Putamen (tissue), 1 donor: ENCODE measurements around the gene COL19A1.
"Not testable (repeated sequence)": the region's sequence is repeated elsewhere in the genome, so short reads cannot be mapped to it uniquely, and the experiment has no call there.

Experiments used
- DNase-seq: peaks from one replicate; pipeline ENCODE4 v3.0.0-alpha.2; 2016; ENCODE audit warnings: low spot score

The COL19A1 gene

DNA sequence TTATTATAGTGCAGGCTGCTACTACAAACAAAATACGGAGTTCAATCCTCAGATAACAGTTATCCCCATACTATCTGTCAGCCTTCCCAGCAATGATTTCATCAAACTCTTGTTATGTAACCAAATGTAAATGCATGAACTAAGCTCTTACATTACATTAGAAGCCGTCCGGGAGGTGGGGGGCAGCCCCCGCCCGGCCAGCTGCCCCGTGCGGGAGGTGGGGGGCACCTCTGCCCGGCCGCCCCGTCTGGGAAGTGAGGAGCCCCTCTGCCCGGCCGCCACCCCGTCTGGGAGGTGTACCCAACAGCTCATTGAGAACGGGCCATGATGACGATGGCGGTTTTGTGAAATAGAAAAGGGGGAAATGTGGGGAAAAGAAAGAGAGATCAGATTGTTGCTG is 99.6 kb downstream of the COL19A1 start:
- DNase-seq = not testable (repeated sequence)

DNA sequence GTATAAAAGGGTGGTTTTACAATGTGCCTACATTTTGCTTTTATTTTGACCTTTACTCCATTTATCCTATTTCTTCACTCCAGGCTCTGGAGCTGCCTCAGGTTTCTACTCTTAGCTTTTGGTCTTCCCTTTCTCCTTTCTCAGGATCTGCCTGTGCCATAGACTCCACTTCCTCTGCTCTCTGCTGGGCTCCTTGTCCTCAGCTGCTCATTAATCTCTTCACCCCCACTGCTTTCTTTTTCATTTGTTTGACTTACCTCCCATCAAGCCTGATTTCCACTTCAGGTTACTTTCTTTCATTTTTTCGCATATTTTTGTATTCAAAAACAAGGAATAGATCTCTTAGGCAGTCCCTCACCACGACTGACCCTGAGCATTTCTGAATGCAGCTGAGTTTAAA is 106.8 kb downstream of the COL19A1 start:
- no peak for DNase-seq

DNA sequence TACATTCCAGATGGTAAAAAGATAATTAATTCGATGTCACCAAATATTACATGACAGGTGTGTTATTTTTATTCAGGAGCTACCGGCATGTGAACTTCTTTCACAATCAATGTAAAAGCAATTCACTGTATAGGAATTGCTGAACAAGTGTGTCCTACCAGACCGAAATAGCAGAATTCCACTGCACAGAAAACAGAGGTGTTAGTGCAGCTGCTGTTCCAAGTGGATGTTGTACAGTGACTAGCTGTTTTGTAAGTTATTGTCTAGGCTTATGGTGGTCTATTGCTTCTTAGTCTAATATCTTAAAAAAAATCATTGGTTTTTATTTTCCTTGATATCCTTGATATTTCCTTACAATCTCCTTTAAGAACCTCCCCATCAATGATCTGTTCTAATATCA is 107.4 kb downstream of the COL19A1 start:
- DNase-seq = no peak

DNA sequence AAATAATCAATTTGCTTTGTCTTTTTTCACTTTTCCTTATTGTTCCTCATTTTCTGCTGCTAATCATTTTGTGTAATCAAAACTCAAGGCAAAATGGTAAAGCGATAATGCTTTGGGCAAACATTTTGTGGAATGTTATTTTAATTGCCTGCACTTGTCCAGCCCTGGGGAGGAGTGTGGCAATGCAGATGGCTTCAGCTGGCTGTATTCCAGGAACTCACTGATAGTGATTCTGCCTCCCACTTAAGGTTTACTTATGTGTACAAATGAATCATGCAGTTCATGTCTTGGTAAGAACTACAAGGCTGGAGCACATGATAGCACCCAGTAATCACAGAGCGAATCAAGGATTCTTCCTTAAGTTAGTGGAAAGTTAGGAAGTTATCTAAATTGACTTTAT is 107.8 kb downstream of the COL19A1 start:
- DNase-seq = no peak

DNA sequence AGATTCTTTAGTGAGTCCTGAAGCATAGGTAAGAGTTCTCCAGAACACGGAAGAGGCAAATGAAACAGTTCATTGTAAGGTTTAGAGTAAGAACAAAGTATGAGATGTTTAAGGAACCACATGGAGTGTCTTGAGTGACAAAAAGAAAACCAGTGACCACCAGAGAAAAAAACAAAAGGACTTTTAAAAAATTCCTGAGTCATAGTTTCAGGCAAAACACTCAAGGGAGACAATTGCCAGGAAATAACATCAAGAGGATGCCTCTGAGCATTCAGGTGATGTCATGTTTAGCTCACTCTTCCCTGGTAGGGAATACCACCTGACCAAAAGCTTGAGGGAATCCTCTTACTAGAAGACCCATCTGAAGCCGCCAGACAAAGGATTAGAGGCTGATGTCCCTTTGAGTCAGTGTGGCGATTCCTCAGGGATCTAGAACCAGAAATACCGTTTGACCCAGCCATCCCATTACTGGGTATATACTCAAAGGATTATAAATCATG is 110.3 kb downstream of the COL19A1 start:
- DNase-seq = no peak

DNA sequence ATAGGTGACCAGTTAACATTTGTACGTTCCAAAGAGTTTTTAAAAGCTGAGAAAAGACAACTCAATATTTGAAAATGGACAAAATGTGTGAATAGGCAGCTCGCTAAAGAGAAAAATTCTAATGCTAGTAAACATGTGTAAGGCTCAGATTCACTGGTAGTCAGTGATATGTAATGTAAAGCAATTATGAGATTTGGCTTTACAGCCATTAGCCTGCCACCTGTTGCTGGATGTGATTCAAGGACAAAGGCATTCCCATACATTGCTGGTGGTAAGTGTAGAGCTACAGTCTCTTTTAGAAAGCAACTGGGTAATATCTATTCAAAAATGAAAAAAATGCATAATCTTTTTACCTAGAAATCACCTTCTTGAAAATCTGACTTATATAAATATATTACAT is 114.3 kb downstream of the COL19A1 start:
- no peak for DNase-seq

DNA sequence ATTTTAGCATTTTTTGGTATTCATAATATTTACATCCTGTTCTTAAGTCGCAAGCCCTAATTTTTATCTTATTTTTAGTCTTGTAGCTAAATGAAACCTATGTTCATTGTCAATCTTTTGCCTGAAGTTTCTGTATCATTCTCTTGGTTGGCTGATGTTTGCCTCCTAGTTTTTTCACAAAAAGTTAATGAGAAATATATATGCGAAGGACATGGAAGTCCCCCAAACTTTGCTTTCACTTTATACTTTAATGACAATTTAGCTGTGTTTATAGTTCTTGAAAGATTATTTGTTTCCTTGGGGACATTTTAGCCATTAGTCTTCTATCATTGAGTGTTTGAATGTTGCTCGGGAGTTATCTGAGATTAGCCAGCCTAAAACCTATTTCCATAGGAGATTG is 118.2 kb downstream of the COL19A1 start:
- no peak for DNase-seq

DNA sequence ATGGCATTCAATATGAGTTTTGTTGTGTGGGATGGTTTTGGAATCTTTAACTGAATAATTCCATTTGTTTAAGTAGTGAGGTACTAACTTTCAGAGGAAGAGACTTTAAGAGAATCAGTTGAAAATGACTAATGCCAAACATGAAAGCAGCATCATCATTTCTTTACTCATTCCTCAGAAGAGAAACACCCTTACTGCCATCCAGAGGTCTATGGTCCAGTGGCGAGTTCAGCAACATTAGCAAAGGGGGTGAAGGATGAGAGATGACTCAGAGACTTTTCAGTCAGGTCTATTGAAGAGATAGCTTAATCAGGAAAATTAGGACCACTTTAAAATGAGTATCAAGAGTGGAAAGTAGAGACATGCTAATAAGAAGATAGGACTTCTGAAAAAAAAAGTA is 118.8 kb downstream of the COL19A1 start:
- no peak for DNase-seq

DNA sequence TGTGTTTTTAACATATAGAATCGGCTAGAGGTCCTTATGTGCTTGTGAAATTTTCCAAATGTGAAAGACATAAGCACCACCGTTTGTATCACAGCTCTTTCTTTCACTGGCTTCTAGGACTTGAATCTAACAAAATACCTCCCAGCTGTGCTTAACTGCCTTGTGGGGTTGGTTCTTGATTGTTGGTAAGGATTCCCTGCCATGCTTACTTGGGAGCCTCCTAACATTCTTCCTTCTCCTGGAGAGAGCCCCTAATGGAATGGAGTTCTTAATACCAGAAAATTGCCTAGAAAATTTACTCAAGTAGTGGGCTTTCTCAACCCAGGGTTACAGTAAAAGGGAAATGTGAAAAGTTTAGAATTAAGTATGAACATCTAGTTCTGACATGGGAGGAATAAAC is 121.2 kb downstream of the COL19A1 start:
- DNase-seq = no peak

DNA sequence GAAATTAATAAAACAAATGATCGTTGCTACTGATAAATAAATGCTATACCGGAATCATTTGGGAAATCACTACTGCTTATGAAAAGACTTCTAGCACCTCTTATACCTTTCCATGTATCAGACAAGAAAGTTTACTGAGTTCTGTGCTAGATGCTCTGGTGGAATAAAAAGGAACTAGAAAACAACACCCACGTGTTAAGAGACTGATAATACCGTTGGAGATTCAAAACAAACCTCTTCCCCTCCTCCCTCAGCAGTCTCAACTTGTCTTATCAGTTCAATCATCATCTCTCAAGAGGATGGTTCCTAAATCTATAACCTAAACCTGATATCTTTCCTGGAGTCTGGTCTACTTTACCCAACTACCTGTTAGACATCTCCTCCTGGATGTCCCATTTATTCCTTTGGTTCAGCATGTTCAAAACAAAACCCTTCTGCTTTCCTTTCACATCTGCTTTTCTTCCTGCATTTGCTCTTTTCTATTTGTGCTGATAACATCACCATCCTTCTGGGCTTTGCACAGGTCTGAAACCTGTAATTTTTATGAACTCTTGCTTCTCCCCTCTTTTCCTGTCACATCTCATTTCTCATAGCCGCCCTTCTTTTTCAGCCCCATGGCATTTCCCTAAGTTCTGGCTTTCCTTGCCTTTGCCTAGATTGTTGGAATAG is 122.2 kb downstream of the COL19A1 start:
- no peak for DNase-seq

DNA sequence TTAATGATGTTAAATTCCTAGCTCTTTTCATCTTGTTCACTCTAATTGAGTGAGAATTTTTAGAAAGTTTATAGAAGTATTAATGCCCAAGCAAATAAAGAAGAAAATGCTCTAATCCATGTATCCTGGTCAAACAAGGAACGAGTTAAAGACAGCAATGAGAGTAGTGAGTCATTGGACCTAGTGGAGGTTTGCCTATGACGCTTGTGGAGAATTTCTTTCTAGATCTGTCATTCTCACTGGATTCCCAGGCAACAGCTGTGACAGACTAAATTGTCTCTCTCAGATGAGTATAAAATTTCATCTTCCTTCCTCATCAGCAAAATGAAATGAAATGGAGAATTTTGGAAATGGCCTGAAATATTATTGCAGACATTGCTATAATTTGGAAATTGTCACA is 127.9 kb downstream of the COL19A1 start:
- DNase-seq = peak; percentile 20

DNA sequence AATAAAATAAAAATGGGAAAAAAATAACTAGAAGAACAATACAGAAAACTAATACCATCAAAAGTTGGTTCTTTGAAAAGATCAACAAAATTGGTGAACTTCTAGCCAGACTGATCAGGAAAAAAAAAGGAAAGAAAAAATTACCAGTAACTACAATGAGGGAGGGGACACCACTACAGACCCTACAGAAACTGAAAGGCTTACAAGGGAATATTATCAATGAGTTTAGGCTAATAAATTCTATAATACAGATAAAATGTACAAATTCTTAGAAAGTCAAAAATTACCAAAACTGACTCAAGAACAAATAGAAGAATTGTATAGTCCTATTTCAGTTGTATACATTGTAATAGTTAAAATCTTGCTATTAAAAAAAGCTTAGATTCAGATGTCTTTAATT is 141.8 kb downstream of the COL19A1 start:
- DNase-seq = no peak

DNA sequence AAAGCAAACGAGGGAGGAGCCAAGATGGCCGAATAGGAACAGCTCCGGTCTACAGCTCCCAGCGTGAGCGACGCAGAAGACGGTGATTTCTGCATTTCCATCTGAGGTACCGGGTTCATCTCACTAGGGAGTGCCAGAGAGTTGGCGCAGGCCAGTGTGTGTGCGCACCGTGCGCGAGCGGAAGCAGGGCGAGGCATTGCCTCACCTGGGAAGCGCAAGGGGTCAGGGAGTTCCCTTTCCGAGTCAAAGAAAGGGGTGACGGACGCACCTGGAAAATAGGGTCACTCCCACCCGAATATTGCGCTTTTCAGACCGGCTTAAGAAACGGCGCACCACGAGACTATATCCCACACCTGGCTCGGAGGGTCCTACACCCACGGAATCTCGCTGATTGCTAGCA is 144.0 kb downstream of the COL19A1 start:
- not testable (repeated sequence) for DNase-seq

DNA sequence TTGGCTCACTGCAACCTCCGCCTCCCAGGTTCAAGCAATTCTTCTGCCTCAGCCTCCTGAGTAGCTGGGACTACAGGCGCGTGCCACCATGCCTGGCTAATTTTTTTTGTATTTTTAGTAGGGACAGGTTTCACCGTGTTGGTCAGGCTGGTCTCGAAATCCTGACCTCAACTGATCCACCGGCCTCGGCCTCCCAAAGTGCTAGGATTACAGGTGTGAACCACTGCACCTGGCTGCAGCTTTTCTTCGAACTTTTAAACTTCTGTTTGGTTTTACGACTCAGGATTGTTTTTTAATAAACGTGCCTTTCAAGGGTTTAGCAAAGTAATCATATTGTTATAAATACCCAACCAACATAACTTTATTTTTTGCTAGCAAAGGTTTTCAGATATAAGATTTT is 156.8 kb downstream of the COL19A1 start:
- DNase-seq = not testable (repeated sequence)

DNA sequence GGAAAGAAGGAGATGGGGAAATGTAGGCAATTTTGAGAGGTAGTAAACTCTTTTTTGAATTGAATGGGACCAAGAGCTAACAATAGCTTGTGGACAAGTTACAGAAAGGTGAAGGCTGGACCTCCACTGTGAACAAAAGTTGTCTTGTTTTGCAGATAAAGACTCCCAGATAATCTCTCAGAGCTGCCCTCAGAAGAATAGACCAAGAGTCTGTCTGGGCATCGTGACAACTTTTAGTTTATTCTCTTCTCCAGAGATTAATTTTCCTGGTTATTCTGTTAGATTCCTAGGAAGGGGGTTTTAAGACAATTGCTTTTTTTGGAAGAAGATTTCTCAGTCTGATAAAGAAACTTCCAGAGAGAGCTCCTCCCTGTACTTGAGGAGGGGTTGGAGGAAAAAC is 161.9 kb downstream of the COL19A1 start:
- no peak for DNase-seq

DNA sequence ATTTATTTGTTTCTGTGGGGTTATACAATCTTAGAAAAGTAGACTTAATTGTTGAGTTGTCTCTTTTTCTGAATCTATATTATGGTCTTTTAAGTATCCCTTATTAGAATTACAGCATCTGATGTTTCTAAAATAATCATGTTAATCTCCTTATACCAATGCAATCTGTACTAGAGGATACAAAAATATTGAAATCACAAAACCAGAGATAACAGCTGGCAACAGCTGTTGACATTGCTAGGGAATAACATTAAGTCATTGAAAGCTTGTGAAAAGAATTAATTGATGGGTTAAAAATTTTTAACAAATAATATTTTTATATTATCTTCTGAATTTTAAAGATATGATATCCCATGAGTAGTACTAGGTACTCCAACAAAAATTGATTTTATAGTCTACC is 162.6 kb downstream of the COL19A1 start:
- DNase-seq = no peak

DNA sequence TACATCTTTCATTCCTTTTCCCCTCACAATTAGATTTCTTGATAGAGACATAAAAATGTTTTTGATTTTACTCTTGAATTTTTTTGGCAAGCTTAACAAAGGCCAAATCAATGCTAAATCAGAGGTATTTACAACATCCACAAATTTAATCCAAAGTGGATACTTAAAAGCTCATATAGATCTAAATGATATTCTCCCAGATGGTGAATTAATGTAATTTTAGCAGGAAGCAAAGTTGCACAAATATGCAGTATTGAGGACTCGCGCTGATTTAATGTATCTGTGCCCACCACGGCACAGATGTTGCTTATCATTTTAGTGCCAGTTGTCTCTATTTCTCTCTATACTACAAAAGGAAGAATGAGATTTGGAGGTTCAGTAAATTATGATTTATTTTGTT is 167.4 kb downstream of the COL19A1 start:
- no peak for DNase-seq

DNA sequence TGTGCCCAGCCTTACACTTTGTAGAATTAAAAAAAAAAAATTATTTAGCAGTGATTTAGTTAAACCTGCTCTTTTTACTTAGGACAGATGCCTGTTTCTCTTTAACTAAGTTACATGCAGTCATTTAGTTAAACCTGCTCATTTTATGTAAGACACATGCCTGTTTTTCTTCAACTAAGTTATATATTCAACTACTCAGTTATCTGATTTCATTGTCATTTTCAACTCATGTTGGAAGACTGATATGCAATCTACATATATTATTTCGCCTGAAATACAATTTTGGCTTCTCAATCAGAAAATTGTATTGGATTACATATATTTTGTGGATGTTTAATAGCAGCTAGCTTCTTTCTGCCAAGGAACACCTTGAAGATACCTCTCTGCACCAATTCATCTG is 171.1 kb downstream of the COL19A1 start:
- DNase-seq = no peak

DNA sequence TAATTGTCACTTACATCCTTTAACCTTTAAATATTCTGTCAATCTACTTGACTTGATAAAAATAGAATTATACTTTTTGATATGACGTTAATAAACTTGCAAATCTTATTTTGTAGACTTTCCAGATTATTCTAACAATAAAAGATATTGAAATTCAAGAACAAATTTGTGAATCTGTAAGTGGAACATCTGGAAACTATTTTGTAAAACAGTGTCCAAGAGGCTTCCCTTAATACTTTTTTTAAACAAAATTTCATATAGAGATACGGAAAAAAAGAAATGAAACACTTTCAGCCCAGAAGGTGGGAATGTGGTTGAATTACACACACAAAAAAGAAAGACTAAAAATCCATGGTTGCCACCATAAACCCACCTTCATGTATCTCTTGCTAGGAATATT is 174.4 kb downstream of the COL19A1 start:
- no peak for DNase-seq

DNA sequence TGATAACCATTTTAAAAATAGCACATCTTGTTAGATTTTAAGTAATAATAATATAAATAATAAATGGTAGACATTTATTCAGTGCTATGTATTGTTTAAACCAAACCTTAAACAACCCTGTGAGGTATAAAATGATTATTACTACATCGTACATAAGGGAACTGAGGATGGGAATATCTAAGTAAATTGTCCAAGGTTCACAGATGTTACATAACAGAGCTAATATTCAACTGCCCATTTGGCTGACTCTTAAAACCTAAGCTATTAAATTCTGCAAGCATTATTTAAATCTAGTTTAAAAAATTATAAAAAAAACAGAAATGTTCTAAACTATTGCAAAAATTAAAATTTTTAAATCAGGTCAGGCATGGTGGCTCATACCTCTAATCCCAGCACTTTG is 175.1 kb downstream of the COL19A1 start:
- DNase-seq = no peak

DNA sequence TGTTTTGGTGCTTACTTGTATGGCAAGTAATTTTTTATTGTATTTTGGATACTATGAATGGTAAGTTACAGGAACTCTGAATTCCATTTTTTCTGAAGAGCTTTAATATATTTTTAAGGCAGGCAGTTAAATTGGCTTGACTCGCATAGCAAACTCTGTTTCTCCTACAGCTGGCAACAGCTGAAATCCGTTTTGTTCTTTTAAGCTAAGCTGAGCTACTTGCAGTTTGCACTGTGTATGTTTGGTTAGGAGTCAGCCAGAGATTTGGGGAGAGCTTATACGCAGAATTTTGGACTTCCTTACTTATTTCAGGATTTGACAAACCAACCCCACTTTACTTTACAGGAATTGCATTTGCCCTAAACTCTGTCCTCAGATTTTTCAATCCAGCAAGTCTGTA is 179.1 kb downstream of the COL19A1 start:
- no peak for DNase-seq

DNA sequence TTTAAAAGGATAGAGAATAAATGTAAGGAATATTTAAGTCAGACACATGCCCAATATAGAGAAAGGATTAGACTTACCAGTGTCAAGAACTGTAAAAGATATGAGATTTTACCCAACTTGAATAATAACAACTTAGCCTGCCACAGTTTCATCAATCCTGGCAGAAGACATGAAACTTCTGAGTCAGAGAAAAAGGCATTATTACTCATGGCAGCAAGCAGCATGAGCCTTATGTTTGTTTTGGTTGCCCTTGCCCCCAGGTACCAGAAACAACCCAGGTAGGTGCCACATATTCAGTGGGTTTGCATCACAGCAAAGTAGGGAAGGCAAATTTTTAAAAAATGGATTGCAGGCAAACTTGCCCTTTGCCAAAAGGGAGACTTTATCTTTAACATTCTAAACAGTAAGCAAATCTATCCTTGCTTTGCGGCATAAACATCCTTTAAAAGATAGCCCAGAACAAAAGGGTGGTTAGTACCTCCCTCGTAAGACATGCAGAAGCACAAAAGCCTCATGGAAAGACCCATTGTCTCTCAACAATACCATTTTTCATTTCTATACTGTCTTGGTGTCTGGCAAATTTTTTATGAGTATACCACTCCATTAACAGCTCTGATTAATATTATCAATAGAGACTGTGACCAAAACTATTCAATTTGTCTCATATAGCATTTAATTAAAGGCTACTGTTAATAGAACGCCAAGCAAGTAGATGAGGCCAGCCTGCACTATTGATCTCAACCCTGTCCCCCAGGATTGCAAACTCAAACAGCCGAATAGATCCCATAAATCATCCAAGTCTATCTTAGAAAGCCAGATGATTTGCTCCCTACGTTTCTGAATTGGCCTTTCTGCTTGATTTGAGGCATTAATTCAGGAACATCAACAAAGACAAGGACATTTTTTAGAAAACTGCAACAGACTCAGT is 185.1 kb downstream of the COL19A1 start:
- DNase-seq = no peak

DNA sequence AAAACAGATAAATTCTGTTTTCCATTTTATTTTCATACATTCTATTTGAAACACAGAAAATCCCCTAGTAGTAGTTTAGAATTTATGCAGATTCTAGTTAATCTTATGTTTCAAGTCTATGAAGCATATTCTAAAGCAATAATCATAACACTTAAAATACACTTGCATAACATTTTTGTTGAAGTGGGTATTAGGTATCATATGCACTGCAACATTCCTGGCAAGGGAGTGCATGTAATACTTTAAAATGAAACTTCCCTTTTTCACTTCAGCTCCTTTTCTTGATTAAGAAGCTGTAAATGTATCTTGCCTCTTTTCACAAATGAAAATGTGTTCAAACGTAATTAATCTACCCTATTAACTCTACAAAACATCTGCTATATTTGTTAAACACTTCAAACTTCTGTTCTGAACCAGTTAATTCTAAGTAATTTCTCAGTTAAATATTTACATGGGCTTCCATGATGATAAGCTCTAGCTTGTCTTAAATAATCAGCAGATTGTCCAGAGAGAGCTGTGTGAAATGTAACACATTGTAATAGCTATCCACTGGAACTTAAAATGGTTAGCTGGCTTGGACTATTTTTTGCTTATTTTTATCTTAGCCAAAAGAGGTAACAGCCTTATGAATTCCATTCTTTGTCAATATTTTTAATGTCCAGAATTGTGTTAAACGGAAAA is 192.8 kb downstream of the COL19A1 start:
- DNase-seq = no peak
